ENCODE measurements around the gene ADGRG7.
"Not testable (repeated sequence)": the region's sequence is repeated elsewhere in the genome, so short reads cannot be mapped to it uniquely, and the experiment has no call there.

ADGRG7 gene

DNA sequence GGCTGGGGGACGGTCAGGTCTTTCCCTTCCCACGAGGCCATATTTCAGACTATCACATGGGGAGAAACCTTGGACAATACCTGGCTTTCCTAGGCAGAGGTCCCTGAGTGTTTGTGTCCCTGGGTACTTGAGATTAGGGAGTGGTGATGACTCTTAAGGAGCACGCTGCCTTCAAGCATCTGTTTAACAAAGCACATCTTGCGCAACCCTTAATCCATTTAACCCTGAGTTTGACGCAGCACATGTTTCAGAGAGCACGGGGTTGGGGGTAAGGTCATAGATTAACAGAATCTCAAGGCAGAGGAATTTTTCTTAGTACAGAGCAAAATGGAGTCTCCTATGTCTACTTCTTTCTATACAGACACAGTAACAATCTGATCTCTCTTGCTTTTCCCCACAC is 57.3 kb downstream of the ADGRG7 start:
- DNase-seq (ENCODE audit: low spot score in 2 of 2); H3K9me3 Mint-ChIP-seq; H3K36me3 Mint-ChIP-seq (ENCODE audit: insufficient read depth); H3K4me3 Mint-ChIP-seq; ATAC-seq (replicated peaks; ENCODE audit: extremely low read depth, poor library complexity, severe bottlenecking); H3K27ac Mint-ChIP-seq (ENCODE audit: low read depth); H3K4me1 Mint-ChIP-seq: not testable (repeated sequence)
- peaks cover 18% of the 10 kb centered on the region for H3K27me3 Mint-ChIP-seq

- H3K4me1 Mint-ChIP-seq; H3K27ac Mint-ChIP-seq (ENCODE audit: low read depth); H3K9me3 Mint-ChIP-seq; DNase-seq (ENCODE audit: low spot score in 2 of 2); H3K36me3 Mint-ChIP-seq (ENCODE audit: insufficient read depth); H3K4me3 Mint-ChIP-seq; ATAC-seq (replicated peaks; ENCODE audit: extremely low read depth, poor library complexity, severe bottlenecking): not testable (repeated sequence)
- peaks cover 15% of the 10 kb centered on the region for H3K27me3 Mint-ChIP-seq
These were observed 57.9 kb downstream of the ADGRG7 start for GRCh38 chr3:100667316-100667715.

- not testable (repeated sequence) for H3K27ac Mint-ChIP-seq (ENCODE audit: low read depth); H3K36me3 Mint-ChIP-seq (ENCODE audit: insufficient read depth); DNase-seq (ENCODE audit: low spot score in 2 of 2); H3K4me3 Mint-ChIP-seq; H3K4me1 Mint-ChIP-seq; H3K9me3 Mint-ChIP-seq; ATAC-seq (replicated peaks; ENCODE audit: extremely low read depth, poor library complexity, severe bottlenecking)
- H3K27me3 Mint-ChIP-seq: peaks cover 11% of the 10 kb centered on the region
These were observed 61.6 kb downstream of the ADGRG7 start for GRCh38 chr3:100670995-100671394.

- ATAC-seq (replicated peaks; ENCODE audit: extremely low read depth, poor library complexity, severe bottlenecking): no peak
- Mint-ChIP-seq H3K36me3 (ENCODE audit: insufficient read depth) (no peaks in the 10 kb centered on the region), H3K27ac (ENCODE audit: low read depth) (no peak overlapping the region)
These were observed 72.1 kb downstream of the ADGRG7 start for GRCh38 chr3:100681496-100681895.

GRCh38 chr3:100682056-100682853 is 72.9 kb downstream of the ADGRG7 start:
- Mint-ChIP-seq H3K27me3 (peaks cover 35% of the 10 kb centered on the region), H3K9me3 (no peaks in the 10 kb centered on the region), H3K4me3 (no peak overlapping the region), H3K36me3 (ENCODE audit: insufficient read depth) (no peaks in the 10 kb centered on the region), H3K4me1 (no peaks in the 10 kb centered on the region), H3K27ac (ENCODE audit: low read depth) (no peak overlapping the region)
- DNase-seq (ENCODE audit: low spot score in 2 of 2): no peak
- no peak for ATAC-seq (replicated peaks; ENCODE audit: extremely low read depth, poor library complexity, severe bottlenecking)

More at GRCh38 chr3:100681496-100681895, 72.1 kb downstream of the ADGRG7 start:
- Mint-ChIP-seq H3K4me1 (no peaks in the 10 kb centered on the region), H3K27me3 (peaks cover 43% of the 10 kb centered on the region), H3K9me3 (no peaks in the 10 kb centered on the region), H3K4me3 (no peak overlapping the region)
- DNase-seq (ENCODE audit: low spot score in 2 of 2): no peak

DNA sequence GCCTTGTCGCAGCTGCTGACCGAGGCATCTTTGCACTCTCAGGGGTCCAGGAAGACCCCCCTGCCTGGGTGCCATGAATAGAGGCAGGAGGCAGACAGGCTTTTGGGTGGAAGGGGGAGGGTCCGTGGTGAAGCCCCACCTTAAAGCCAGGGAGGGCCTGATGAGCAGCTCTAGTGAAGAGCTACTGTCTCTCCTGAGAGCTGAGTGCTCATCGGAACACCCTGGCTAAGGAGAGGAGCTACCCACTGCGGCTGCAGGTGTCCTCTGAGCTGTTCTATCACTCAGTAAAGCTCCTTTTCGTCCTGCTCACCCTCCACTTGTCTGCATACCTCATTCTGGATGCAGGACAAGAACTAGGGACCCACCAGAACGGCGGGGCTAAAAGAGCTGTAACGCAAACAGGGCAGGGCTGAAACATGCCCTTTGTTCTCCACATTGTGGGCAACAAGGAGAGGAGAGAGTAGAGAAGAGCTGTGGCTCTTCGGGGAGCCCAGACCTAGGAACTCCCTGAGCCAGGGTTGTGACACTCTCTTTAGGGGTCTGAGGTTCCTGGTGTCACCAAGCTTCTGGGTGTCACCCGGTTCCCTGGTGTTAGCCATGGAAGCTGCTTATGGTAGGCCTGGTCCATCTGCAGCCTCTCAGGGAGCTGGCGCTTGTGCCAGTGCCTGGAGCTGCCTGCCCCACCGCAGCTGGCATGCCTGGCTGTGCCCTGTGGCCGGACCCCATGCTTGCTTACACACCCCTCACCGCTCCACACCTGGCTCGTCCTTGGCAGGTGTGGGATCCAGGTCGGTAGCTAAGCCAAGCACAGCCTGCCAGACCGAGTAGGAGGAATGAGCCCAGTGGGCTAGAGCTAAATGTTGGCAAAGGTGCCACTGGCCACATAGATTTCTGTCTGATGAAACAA is 73.7 kb downstream of the ADGRG7 start:
- Mint-ChIP-seq H3K27ac (ENCODE audit: low read depth) (no peak overlapping the region), H3K4me3 (no peak overlapping the region)
- no peak for ATAC-seq (replicated peaks; ENCODE audit: extremely low read depth, poor library complexity, severe bottlenecking)

GRCh38 chr3:100693225-100693624 is 83.8 kb downstream of the ADGRG7 start:
- H3K4me1 Mint-ChIP-seq: no peaks in the 10 kb centered on the region
- H3K4me3 Mint-ChIP-seq: no peak overlapping the region
- no peak overlapping the region for H3K27ac Mint-ChIP-seq (ENCODE audit: low read depth)
- ATAC-seq (replicated peaks; ENCODE audit: extremely low read depth, poor library complexity, severe bottlenecking): no peak
- H3K27me3 Mint-ChIP-seq: peaks cover 97% of the 10 kb centered on the region
- DNase-seq (ENCODE audit: low spot score in 2 of 2): no peak
- H3K9me3 Mint-ChIP-seq: peaks cover 3% of the 10 kb centered on the region
- no peaks in the 10 kb centered on the region for H3K36me3 Mint-ChIP-seq (ENCODE audit: insufficient read depth)

More for the DNA sequence above, 73.7 kb downstream of the ADGRG7 start:
- Mint-ChIP-seq H3K36me3 (ENCODE audit: insufficient read depth) (no peaks in the 10 kb centered on the region), H3K9me3 (peaks cover under 1% of the 10 kb centered on the region), H3K4me1 (no peaks in the 10 kb centered on the region), H3K27me3 (peaks cover 30% of the 10 kb centered on the region)
- DNase-seq (ENCODE audit: low spot score in 2 of 2): no peak

- Mint-ChIP-seq H3K4me1 (no peaks in the 10 kb centered on the region), H3K27me3 (peaks cover 97% of the 10 kb centered on the region), H3K9me3 (no peaks in the 10 kb centered on the region), H3K4me3 (no peak overlapping the region), H3K27ac (ENCODE audit: low read depth) (no peak overlapping the region), H3K36me3 (ENCODE audit: insufficient read depth) (no peaks in the 10 kb centered on the region)
- DNase-seq (ENCODE audit: low spot score in 2 of 2): no peak
- no peak for ATAC-seq (replicated peaks; ENCODE audit: extremely low read depth, poor library complexity, severe bottlenecking)
These were observed 86.3 kb downstream of the ADGRG7 start for GRCh38 chr3:100695696-100696095.

GRCh38 chr3:100696161-100696560 is 86.8 kb downstream of the ADGRG7 start:
- DNase-seq (ENCODE audit: low spot score in 2 of 2): no peak
- Mint-ChIP-seq H3K9me3 (no peaks in the 10 kb centered on the region), H3K4me1 (no peaks in the 10 kb centered on the region), H3K27ac (ENCODE audit: low read depth) (no peak overlapping the region), H3K27me3 (peaks cover 95% of the 10 kb centered on the region), H3K36me3 (ENCODE audit: insufficient read depth) (no peaks in the 10 kb centered on the region), H3K4me3 (no peak overlapping the region)
- no peak for ATAC-seq (replicated peaks; ENCODE audit: extremely low read depth, poor library complexity, severe bottlenecking)

- DNase-seq (ENCODE audit: low spot score in 2 of 2) (no peak), ATAC-seq (replicated peaks; ENCODE audit: extremely low read depth, poor library complexity, severe bottlenecking) (no peak)
- Mint-ChIP-seq H3K27ac (ENCODE audit: low read depth) (no peak overlapping the region), H3K4me3 (no peak overlapping the region), H3K36me3 (ENCODE audit: insufficient read depth) (no peaks in the 10 kb centered on the region), H3K27me3 (peaks cover 94% of the 10 kb centered on the region), H3K9me3 (no peaks in the 10 kb centered on the region), H3K4me1 (no peaks in the 10 kb centered on the region)
These were observed 87.8 kb downstream of the ADGRG7 start for GRCh38 chr3:100697172-100697571.

DNA sequence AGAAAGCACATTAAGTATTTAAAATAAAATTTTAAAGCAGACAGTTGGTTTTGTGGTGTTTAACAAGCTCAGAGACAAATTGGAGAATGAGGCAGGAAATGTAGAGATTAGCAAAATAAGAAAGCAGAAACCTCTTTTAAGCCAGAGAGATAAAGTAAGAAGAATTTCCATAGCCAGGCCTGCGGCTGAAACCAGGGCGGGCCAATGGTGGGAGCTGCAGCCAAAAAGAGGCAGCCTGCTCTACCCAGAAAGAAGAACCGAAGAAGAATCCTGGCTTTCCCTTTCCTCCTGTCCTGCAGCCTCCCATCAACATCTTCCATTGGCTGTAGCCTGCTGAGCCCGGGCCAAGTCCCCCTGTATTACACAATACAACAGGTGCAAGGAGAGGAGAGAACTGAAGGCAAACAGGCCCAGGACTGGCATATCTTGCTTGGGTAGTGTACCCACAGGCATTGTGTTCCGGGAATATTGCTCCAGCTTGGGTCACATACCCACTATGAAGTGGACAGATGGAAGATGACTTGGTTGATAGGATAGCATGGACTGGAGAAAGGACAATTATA is 88.4 kb downstream of the ADGRG7 start:
- H3K9me3 Mint-ChIP-seq: no peaks in the 10 kb centered on the region
- H3K27me3 Mint-ChIP-seq: peaks cover 92% of the 10 kb centered on the region
- ATAC-seq (replicated peaks; ENCODE audit: extremely low read depth, poor library complexity, severe bottlenecking): no peak
- no peak for DNase-seq (ENCODE audit: low spot score in 2 of 2)
- H3K36me3 Mint-ChIP-seq (ENCODE audit: insufficient read depth): no peaks in the 10 kb centered on the region
- H3K4me3 Mint-ChIP-seq: no peak overlapping the region
- no peak overlapping the region for H3K27ac Mint-ChIP-seq (ENCODE audit: low read depth)
- no peaks in the 10 kb centered on the region for H3K4me1 Mint-ChIP-seq

DNA sequence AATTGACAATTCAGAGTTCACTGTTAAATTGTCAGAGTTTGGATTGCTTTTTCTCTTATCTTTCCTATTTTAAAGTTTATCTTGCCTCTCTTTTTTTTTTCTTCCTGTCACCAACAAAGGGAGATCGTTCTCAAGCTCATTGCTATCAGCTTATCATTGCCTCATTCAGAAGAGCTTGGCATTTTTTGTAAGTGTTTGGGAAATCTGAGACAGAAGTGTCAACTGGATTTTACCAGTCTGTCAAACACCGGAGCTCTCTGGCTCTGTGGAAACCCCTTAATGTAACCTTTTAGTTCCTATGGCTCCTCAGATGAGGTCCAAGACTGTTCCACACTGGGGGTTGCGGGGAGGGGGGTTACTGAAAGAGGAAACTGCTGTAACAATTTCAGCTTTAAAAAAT is 89.3 kb downstream of the ADGRG7 start:
- H3K27me3 Mint-ChIP-seq: peaks cover 83% of the 10 kb centered on the region
- DNase-seq (ENCODE audit: low spot score in 2 of 2) (no peak), ATAC-seq (replicated peaks; ENCODE audit: extremely low read depth, poor library complexity, severe bottlenecking) (no peak)

More for the DNA sequence above, 89.3 kb downstream of the ADGRG7 start:
- Mint-ChIP-seq H3K4me1 (no peaks in the 10 kb centered on the region), H3K36me3 (ENCODE audit: insufficient read depth) (no peaks in the 10 kb centered on the region), H3K4me3 (no peak overlapping the region), H3K27ac (ENCODE audit: low read depth) (no peak overlapping the region), H3K9me3 (no peaks in the 10 kb centered on the region)
